Testis (tissue), 3 donors: ENCODE results near the gene ZFYVE27. TPM values are rescaled to one million over a fixed set of nuclear protein-coding genes. Genes with fewer than 3 reads are reported as not detected.

Experiments used
- DNase-seq: peaks from one replicate; pipeline ENCODE4 v3.0.0-alpha.2; 2019
- H3K27ac ChIP-seq, 2 donors: fragments of 200-600 bp; sonication (generic); one replicate each; pipeline ENCODE4 v1.5.1; 2019
- H3K27me3 ChIP-seq: fragments of 200-600 bp; sonication (generic); one replicate; pipeline ENCODE4 v1.5.1; 2019
- H3K36me3 ChIP-seq: fragments of 200-600 bp; sonication (generic); one replicate; pipeline ENCODE4 v1.5.1; 2017; ENCODE audit warnings: low read depth; ENCODE audit errors: missing control alignments
- H3K4me1 ChIP-seq: fragments of 200-600 bp; sonication (generic); one replicate; pipeline ENCODE4 v1.5.1; 2019
- H3K4me3 ChIP-seq, 2 donors: fragments of 200-600 bp; sonication (generic); one replicate each; pipeline ENCODE4 v1.5.1; 2017 to 2019
- H3K9me3 ChIP-seq: fragments of 200-600 bp; sonication (generic); one replicate; pipeline ENCODE4 v1.5.1; 2017
- CTCF ChIP-seq, 3 experiments: fragments of 450-650 bp in 2 of 3; fragments of 200-600 bp in 1 of 3; sonication (generic) in 1 of 3; IDR thresholded peaks; one replicate each; pipeline ENCODE4 v1.5.1; 2016 to 2019; ENCODE audit warnings: antibody characterized with exemption in 3 of 3, mild to moderate bottlenecking in 2 of 3, moderate library complexity in 1 of 3
- POLR2A ChIP-seq: fragments of 450-650 bp; IDR thresholded peaks from one replicate; pipeline ENCODE4 v1.6.1; 2017; ENCODE audit warnings: antibody characterized with exemption, mild to moderate bottlenecking, moderate library complexity
- WGBS, 2 donors: methylation state at CpG; one replicate each; pipeline ENCODE4 v1.1.5; 2018; 5-methylcytosine and 5-hydroxymethylcytosine counted together
- intact Hi-C: fragments of 100-400 bp; cut with DNase I; formaldehyde crosslinking; loops from one replicate; pipeline ENCODE4 v1.15.1; 2023; ENCODE audit warnings: low total_unique reads
- polyA plus RNA-seq: library from polyadenylated mRNA; stranded (reverse); fragments of 350-450 nt; fragmentation: Illumina TruSeq; extraction: RNeasy Lipid Tissue Mini Kit (QIAGEN cat#74804); gene quantifications from one replicate; pipeline ENCODE4 v1.2.3, GENCODE V29; 2014; ENCODE audit warnings: low read depth, low replicate concordance; ENCODE audit not compliant: insufficient read depth
- total RNA-seq, 2 donors: library from RNA; depleted of rRNA; stranded (reverse); fragments of >200 nt; gene quantifications; one replicate each; pipeline ENCODE4 v1.2.3, GENCODE V29; 2016

The ZFYVE27 gene
- total and polyA plus RNA-seq, 3 donors from 2014 or later = 38.4 to 66.4 (median 64.8) TPM

GRCh38 chr10:97740613-97741012 is 3.7 kb downstream of the ZFYVE27 start:
- Histone ChIP-seq H3K36me3 (no peaks in the 10 kb centered on the region), H3K27me3 (no peaks in the 10 kb centered on the region), H3K27ac (no peak overlapping the region), H3K4me3 (no peak overlapping the region), H3K9me3 (no peaks in the 10 kb centered on the region), H3K4me1 (peaks cover 16% of the 10 kb centered on the region)
- intact Hi-C loops = no loop called here
- TF ChIP-seq POLR2A = no peak
- no peak for TF ChIP-seq CTCF (IDR thresholded peaks at IDR 0.05)
- no peak for DNase-seq
- WGBS, 2 donors = 92 to 93% methylated on average over 2 of the region's 2 CpGs

- 53 to 55% methylated on average over 10 of the region's 10 CpGs for WGBS, 2 donors
- H3K4me1 ChIP-seq = peaks cover 17% of the 10 kb centered on the region
- intact Hi-C loops = no loop called here
- TF ChIP-seq CTCF (IDR thresholded peaks at IDR 0.05) = no peak
- TF ChIP-seq POLR2A = no peak
- no peaks in the 10 kb centered on the region for H3K36me3 ChIP-seq
- no peak overlapping the region for H3K4me3 ChIP-seq
- no peaks in the 10 kb centered on the region for H3K9me3 ChIP-seq
- DNase-seq = no peak
- peak overlapping the region; percentile 20 to 27 for H3K27ac ChIP-seq
- H3K27me3 ChIP-seq = no peaks in the 10 kb centered on the region
These were observed 6.4 kb downstream of the ZFYVE27 start for GRCh38 chr10:97743169-97743943.

GRCh38 chr10:97744405-97745035 is 7.6 kb downstream of the ZFYVE27 start:
- DNase-seq = no peak
- Histone ChIP-seq H3K4me3 (no peak overlapping the region), H3K9me3 (no peaks in the 10 kb centered on the region), H3K4me1 (peaks cover 14% of the 10 kb centered on the region), H3K27ac (no peak overlapping the region), H3K36me3 (no peaks in the 10 kb centered on the region), H3K27me3 (no peaks in the 10 kb centered on the region)
- WGBS, 2 donors = 91 to 94% methylated on average over 15 of the region's 15 CpGs
- TF ChIP-seq CTCF (IDR thresholded peaks at IDR 0.05) (no peak), POLR2A (no peak)
- intact Hi-C loops = no loop called here

- WGBS, 2 donors = 82 to 86% methylated on average over 1 of the region's 1 CpG
- H3K27me3 ChIP-seq = no peaks in the 10 kb centered on the region
- no peak for DNase-seq
- no peak overlapping the region for H3K4me3 ChIP-seq
- TF ChIP-seq POLR2A = no peak
- TF ChIP-seq CTCF (IDR thresholded peaks at IDR 0.05) = no peak
- H3K27ac ChIP-seq = no peak overlapping the region
- peaks cover 14% of the 10 kb centered on the region for H3K4me1 ChIP-seq
- intact Hi-C loops = no loop called here
- no peaks in the 10 kb centered on the region for H3K9me3 ChIP-seq
- no peaks in the 10 kb centered on the region for H3K36me3 ChIP-seq
These were observed 10.6 kb downstream of the ZFYVE27 start for GRCh38 chr10:97747573-97747972.
